Liver (tissue), 9 donors: Measurements from ENCODE around the gene SCG3. TPM values are rescaled to one million over a fixed set of nuclear protein-coding genes. Genes with fewer than 3 reads are reported as not detected.

Source experiments
- DNase-seq: peaks from one replicate; pipeline ENCODE4 v3.0.0-alpha.2; 2017; ENCODE audit warnings: low spot score
- H3K27ac ChIP-seq, 2 donors: one replicate each; pipeline ENCODE4 v1.7.0; 2013; ENCODE audit warnings: inconsistent platforms in 2 of 2, low read length in 2 of 2, control low read depth in 1 of 2, low read depth in 1 of 2, mild to moderate bottlenecking in 1 of 2
- H3K27me3 ChIP-seq, 4 donors: one replicate each; pipeline versions ENCODE4 v1.6.1 to v1.7.0; 2013; ENCODE audit warnings: low read length in 3 of 4, inconsistent platforms in 1 of 4, mild to moderate bottlenecking in 1 of 4, moderate library complexity in 1 of 4; ENCODE audit not compliant: control insufficient read depth in 4 of 4, insufficient read depth in 4 of 4
- H3K36me3 ChIP-seq, 4 donors: one replicate each; pipeline versions ENCODE4 v1.6.1 to v1.7.0; 2013; ENCODE audit warnings: low read length in 3 of 4, mild to moderate bottlenecking in 3 of 4, low read depth in 1 of 4, moderate library complexity in 1 of 4; ENCODE audit not compliant: control insufficient read depth in 4 of 4, insufficient read depth in 3 of 4
- H3K4me1 ChIP-seq, 4 donors: one replicate each; pipeline versions ENCODE4 v1.6.1 to v1.7.0; 2013; ENCODE audit warnings: low read length in 3 of 4, mild to moderate bottlenecking in 3 of 4, moderate library complexity in 1 of 4; ENCODE audit not compliant: control insufficient read depth in 4 of 4, insufficient read depth in 4 of 4
- H3K4me3 ChIP-seq, 3 donors: one replicate each; pipeline versions ENCODE4 v1.6.1 to v1.7.0; 2013; ENCODE audit warnings: low read length in 3 of 3, control low read depth in 1 of 3, low read depth in 1 of 3, mild to moderate bottlenecking in 1 of 3
- H3K9ac ChIP-seq, 2 donors: one replicate each; pipeline ENCODE4 v1.7.0; 2013; ENCODE audit warnings: low read length in 2 of 2, mild to moderate bottlenecking in 2 of 2, moderate library complexity in 2 of 2, control low read depth in 1 of 2, low read depth in 1 of 2
- H3K9me3 ChIP-seq, 4 donors: one replicate each; pipeline versions ENCODE4 v1.6.1 to v1.7.0; 2013; ENCODE audit warnings: low read length in 3 of 4; ENCODE audit not compliant: control insufficient read depth in 4 of 4
- CTCF ChIP-seq: fragments of 150-350 bp; IDR thresholded peaks from 2 replicates; pipeline ENCODE4 v1.5.1; 2017; ENCODE audit warnings: improper control_type of control experiment, low read depth, low read length; ENCODE audit not compliant: missing input control
- EGR1 ChIP-seq, 2 donors: IDR thresholded peaks; 2 replicates each; pipeline ENCODE4 v1.6.1; 2016 to 2018; ENCODE audit warnings: antibody characterized with exemption in 2 of 2, low read depth in 2 of 2
- FOXA1 ChIP-seq: IDR thresholded peaks from 2 replicates; pipeline ENCODE4 v1.6.1; 2016; ENCODE audit warnings: antibody characterized with exemption
- FOXA2 ChIP-seq: IDR thresholded peaks from 2 replicates; pipeline ENCODE4 v1.6.1; 2016; ENCODE audit warnings: antibody characterized with exemption
- GABPA ChIP-seq, 2 donors: IDR thresholded peaks in 1 of 2; conservative IDR thresholded peaks in 1 of 2; 2 replicates each; pipeline ENCODE4 v1.6.1; 2016; ENCODE audit warnings: antibody characterized with exemption in 2 of 2, mild to moderate bottlenecking in 1 of 2, moderate library complexity in 1 of 2
- HNF4A ChIP-seq, 2 donors: conservative IDR thresholded peaks; 2 replicates each; pipeline ENCODE4 v1.6.1; 2016; ENCODE audit warnings: antibody characterized with exemption in 2 of 2, mild to moderate bottlenecking in 2 of 2
- HNF4G ChIP-seq: IDR thresholded peaks from 2 replicates; pipeline ENCODE4 v1.6.1; 2016; ENCODE audit warnings: antibody characterized with exemption
- JUND ChIP-seq, 2 donors: IDR thresholded peaks; 2 replicates each; pipeline ENCODE4 v1.6.1; 2016; ENCODE audit warnings: antibody characterized with exemption in 2 of 2
- MAX ChIP-seq: IDR thresholded peaks from 2 replicates; pipeline ENCODE4 v1.6.1; 2016; ENCODE audit warnings: antibody characterized with exemption
- NR2F2 ChIP-seq: IDR thresholded peaks from 2 replicates; pipeline ENCODE4 v1.6.1; 2016; ENCODE audit warnings: antibody characterized with exemption
- RAD21 ChIP-seq, 2 donors: IDR thresholded peaks; 2 replicates each; pipeline ENCODE4 v1.6.1; 2016; ENCODE audit warnings: antibody characterized with exemption in 2 of 2, mild to moderate bottlenecking in 2 of 2
- REST ChIP-seq: IDR thresholded peaks from 2 replicates; pipeline ENCODE4 v1.6.1; 2016; ENCODE audit warnings: antibody characterized with exemption, mild to moderate bottlenecking
- RXRA ChIP-seq, 2 donors: IDR thresholded peaks; 2 replicates each; pipeline ENCODE4 v1.6.1; 2017 to 2018; ENCODE audit warnings: antibody characterized with exemption in 2 of 2, mild to moderate bottlenecking in 1 of 2
- SP1 ChIP-seq: IDR thresholded peaks from 2 replicates; pipeline ENCODE4 v1.6.1; 2018; ENCODE audit warnings: antibody characterized with exemption, mild to moderate bottlenecking
- TAF1 ChIP-seq: conservative IDR thresholded peaks from 2 replicates; pipeline ENCODE4 v1.6.1; 2016; ENCODE audit warnings: antibody characterized with exemption, mild to moderate bottlenecking
- YY1 ChIP-seq: IDR thresholded peaks from 2 replicates; pipeline ENCODE4 v1.6.1; 2016; ENCODE audit warnings: antibody characterized with exemption, mild to moderate bottlenecking
- ZBTB33 ChIP-seq: IDR thresholded peaks from 2 replicates; pipeline ENCODE4 v1.6.1; 2016; ENCODE audit warnings: antibody characterized with exemption
- WGBS: extraction: QIAGEN DNeasy Blood & Tissue Kit; methylation state at CpG from one replicate; pipeline ENCODE4 v1.1.7; 2013; 5-methylcytosine and 5-hydroxymethylcytosine counted together
- polyA plus RNA-seq, 2 donors: library from polyadenylated mRNA; stranded (reverse) in 1 of 2; unstranded in 1 of 2; fragments of 200-250 nt in 1 of 2; fragments of >200 nt in 1 of 2; fragmentation: Nextera tagmentation in 1 of 2; extraction: Ambion mirVana in 1 of 2; gene quantifications; one replicate each; pipeline versions ENCODE4 v1.2.1 to v1.2.3, GENCODE V29; 2013 to 2015
- total RNA-seq, 2 donors: library from RNA; depleted of rRNA; stranded (reverse); fragments of >200 nt; gene quantifications; one replicate each; pipeline ENCODE4 v1.2.3, GENCODE V29; 2014
- TF ChIP-seq, protein P1 (sequence below): IDR thresholded peaks from 2 replicates; pipeline ENCODE4 v1.6.1; 2016; ENCODE audit warnings: antibody characterized with exemption
- donor health status: healthy.
- donor health status: healthy.
- donor health status: healthy.
- donor health status: healthy.
- donor health status: healthy.

SCG3 gene
- total and polyA plus RNA-seq, 4 donors, result under 0.01 to 0.05 (median 0.01) TPM; not detected in 1

DNA sequence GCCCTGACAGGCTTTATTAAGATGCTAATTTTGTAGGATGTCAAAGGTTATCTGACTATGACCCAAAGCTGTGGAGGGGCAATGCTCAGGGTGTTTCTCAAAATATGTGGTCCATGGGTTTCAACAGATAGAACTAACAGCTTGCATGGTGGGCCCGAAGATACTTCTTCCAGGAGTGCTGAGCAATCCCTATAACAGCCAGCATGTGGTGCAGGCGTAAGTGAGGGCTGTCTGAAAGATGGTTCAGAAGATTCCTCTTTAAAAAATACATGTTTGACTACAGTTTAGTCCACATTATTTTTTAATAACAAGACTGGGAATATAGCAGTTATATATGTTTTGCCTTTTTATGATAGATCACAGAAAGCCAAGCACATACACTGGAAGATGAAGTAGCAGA, 7.6 kb downstream of the SCG3 start:
- Histone ChIP-seq H3K27me3 (peaks cover 0 to 6% (median 0%) of the 10 kb centered on the region in 4 donors), H3K9me3 (no peaks in the 10 kb centered on the region), H3K27ac (no peak overlapping the region), H3K4me1 (no peaks in the 10 kb centered on the region), H3K36me3 (no peaks in the 10 kb centered on the region), H3K9ac (no peak overlapping the region), H3K4me3 (no peak overlapping the region)
- TF ChIP-seq TAF1 (no peak), RAD21 (IDR thresholded peaks at IDR 0.05) (peak in 1 of 2 donors; percentile 44)
- WGBS, result 76% methylated on average over 2 of the region's 2 CpGs
- DNase-seq, result no peak

DNA sequence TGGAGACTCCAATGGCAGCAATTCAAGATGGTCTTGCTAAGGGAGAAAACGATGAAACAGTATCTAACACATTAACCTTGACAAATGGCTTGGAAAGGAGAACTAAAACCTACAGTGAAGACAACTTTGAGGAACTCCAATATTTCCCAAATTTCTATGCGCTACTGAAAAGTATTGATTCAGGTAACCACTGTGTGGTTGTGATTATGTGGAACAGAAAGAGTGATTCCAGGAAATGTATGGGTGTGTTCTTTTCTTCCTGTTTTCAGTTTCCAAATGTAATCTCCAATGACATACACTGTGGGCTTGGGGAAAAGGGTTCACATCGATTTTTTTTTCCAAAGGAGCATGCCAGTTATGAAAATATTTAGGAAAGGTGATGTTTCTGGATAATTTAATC, 10.9 kb downstream of the SCG3 start:
- H3K4me1 ChIP-seq, result no peaks in the 10 kb centered on the region
- H3K27me3 ChIP-seq, result no peaks in the 10 kb centered on the region
- H3K27ac ChIP-seq, result no peak overlapping the region
- DNase-seq, result no peak
- no peak overlapping the region for H3K4me3 ChIP-seq
- no peaks in the 10 kb centered on the region for H3K9me3 ChIP-seq
- H3K9ac ChIP-seq, result no peak overlapping the region
- TF ChIP-seq ZBTB33 (no peak), CTCF (no peak), SP1 (no peak), JUND (IDR thresholded peaks at IDR 0.05) (no peak), RXRA (IDR thresholded peaks at IDR 0.05) (no peak), GABPA (IDR thresholded peaks at IDR 0.05 in 1 of 2, conservative IDR thresholded peaks at IDR 0.05 in 1 of 2) (no peak), TAF1 (no peak), EGR1 (IDR thresholded peaks at IDR 0.05; ENCODE audit: low read depth in 2 of 2) (no peak), FOXA1 (no peak), FOXA2 (no peak), HNF4A (conservative IDR thresholded peaks at IDR 0.05) (no peak), NR2F2 (no peak), RAD21 (IDR thresholded peaks at IDR 0.05) (no peak), MAX (no peak), YY1 (no peak), HNF4G (no peak), REST (no peak)
- TF ChIP-seq, protein P1, sequence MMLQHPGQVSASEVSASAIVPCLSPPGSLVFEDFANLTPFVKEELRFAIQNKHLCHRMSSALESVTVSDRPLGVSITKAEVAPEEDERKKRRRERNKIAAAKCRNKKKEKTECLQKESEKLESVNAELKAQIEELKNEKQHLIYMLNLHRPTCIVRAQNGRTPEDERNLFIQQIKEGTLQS, result no peak
- H3K36me3 ChIP-seq, result no peaks in the 10 kb centered on the region
- 66% methylated on average over 3 of the region's 3 CpGs for WGBS
